ENCODE data around the gene MED15.

The MED15 gene

GRCh38 chr22:20550851-20551744 is 43.7 kb downstream of the MED15 start:
- TF ChIP-seq POLR2A (IDR thresholded peaks at IDR 0.05; ENCODE audit: low read depth, low read length): no peak
- TF ChIP-seq SPI1 (IDR thresholded peaks at IDR 0.05; ENCODE audit: low read depth, low read length): 0 out of 2 replicates have a peak, but pooled peaks have one; percentile 4
- no peak for DNase-seq (ENCODE audit: insufficient read length, low spot score)
- FAIRE-seq: no peak

GRCh38 chr22:20551805-20552442 is 44.5 kb downstream of the MED15 start:
- TF ChIP-seq TAF1 (IDR thresholded peaks at IDR 0.05; ENCODE audit: low read depth, low read length): no peak
- TF ChIP-seq POLR2A (IDR thresholded peaks at IDR 0.05; ENCODE audit: low read depth, low read length): no peak
- no peak for TF ChIP-seq SPI1 (IDR thresholded peaks at IDR 0.05; ENCODE audit: low read depth, low read length)
- TF ChIP-seq POU2F2 (IDR thresholded peaks at IDR 0.05; ENCODE audit: low read depth, low read length): no peak
- TF ChIP-seq PAX5 (IDR thresholded peaks at IDR 0.05; ENCODE audit: insufficient read depth, low read length, severe bottlenecking): no peak
- TF ChIP-seq POLR2AphosphoS5 (IDR thresholded peaks at IDR 0.05; ENCODE audit: low read depth, low read length): no peak
- DNase-seq (ENCODE audit: insufficient read length, low spot score) (no peak), FAIRE-seq (no peak)

- TF ChIP-seq POLR2A (IDR thresholded peaks at IDR 0.05; ENCODE audit: low read depth, low read length) (no peak), POLR2AphosphoS5 (IDR thresholded peaks at IDR 0.05; ENCODE audit: low read depth, low read length) (no peak), TAF1 (IDR thresholded peaks at IDR 0.05; ENCODE audit: low read depth, low read length) (no peak), POU2F2 (IDR thresholded peaks at IDR 0.05; ENCODE audit: low read depth, low read length) (no peak), SPI1 (IDR thresholded peaks at IDR 0.05; ENCODE audit: low read depth, low read length) (no peak), PAX5 (IDR thresholded peaks at IDR 0.05; ENCODE audit: insufficient read depth, low read length, severe bottlenecking) (no peak)
- FAIRE-seq (no peak), DNase-seq (ENCODE audit: insufficient read length, low spot score) (no peak)
Observed at GRCh38 chr22:20552443-20553401, 45.3 kb downstream of the MED15 start.

- no peak for FAIRE-seq
- TF ChIP-seq POU2F2 (IDR thresholded peaks at IDR 0.05; ENCODE audit: low read depth, low read length) (no peak), POLR2AphosphoS5 (IDR thresholded peaks at IDR 0.05; ENCODE audit: low read depth, low read length) (no peak), TAF1 (IDR thresholded peaks at IDR 0.05; ENCODE audit: low read depth, low read length) (no peak), POLR2A (IDR thresholded peaks at IDR 0.05; ENCODE audit: low read depth, low read length) (no peak), SPI1 (IDR thresholded peaks at IDR 0.05; ENCODE audit: low read depth, low read length) (no peak), PAX5 (IDR thresholded peaks at IDR 0.05; ENCODE audit: insufficient read depth, low read length, severe bottlenecking) (no peak)
- DNase-seq (ENCODE audit: insufficient read length, low spot score): no peak
Observed at GRCh38 chr22:20553947-20554741, 46.7 kb downstream of the MED15 start.

DNA sequence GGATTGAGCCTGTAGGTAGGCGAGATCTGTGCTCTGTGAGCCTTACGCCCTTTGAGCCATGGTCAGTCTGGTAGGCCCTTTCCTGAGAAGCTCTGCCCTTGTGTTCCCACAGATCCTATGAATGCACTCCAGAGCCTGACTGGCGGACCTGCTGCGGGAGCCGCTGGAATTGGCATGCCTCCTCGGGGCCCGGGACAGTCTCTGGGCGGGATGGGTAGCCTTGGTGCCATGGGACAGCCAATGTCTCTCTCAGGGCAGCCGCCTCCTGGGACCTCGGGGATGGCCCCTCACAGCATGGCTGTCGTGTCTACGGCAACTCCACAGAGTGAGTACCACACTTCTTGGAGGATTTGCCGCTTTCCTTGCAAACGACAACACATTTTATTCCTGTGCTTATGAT is 47.4 kb downstream of the MED15 start:
- no peak for DNase-seq (ENCODE audit: insufficient read length, low spot score)
- FAIRE-seq: no peak
- TF ChIP-seq PAX5 (IDR thresholded peaks at IDR 0.05; ENCODE audit: insufficient read depth, low read length, severe bottlenecking) (no peak), TAF1 (IDR thresholded peaks at IDR 0.05; ENCODE audit: low read depth, low read length) (no peak), POU2F2 (IDR thresholded peaks at IDR 0.05; ENCODE audit: low read depth, low read length) (no peak), POLR2AphosphoS5 (IDR thresholded peaks at IDR 0.05; ENCODE audit: low read depth, low read length) (no peak), POLR2A (IDR thresholded peaks at IDR 0.05; ENCODE audit: low read depth, low read length) (no peak)

DNA sequence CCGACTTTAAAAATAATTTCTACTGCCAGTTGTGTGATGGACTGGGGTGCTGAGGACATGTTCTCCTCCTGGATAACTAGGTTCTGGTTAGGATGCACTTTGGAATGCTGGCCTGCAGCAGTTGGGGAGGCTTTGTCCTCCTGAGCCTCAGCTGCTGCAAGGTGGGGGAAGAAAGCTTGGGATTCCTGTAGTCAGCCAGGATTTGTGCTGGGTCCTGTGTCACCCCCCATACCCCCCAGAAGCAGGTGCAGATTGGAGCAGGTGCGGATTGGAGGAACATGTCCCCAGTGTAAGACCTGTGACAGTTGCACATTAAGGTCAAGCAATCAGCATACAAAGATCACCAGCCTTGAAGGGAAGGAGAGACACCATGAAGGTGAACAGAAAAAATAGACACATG is 51.1 kb downstream of the MED15 start:
- DNase-seq (ENCODE audit: insufficient read length, low spot score) (no peak), FAIRE-seq (no peak)
- TF ChIP-seq POLR2AphosphoS5 (IDR thresholded peaks at IDR 0.05; ENCODE audit: low read depth, low read length): no peak
- no peak for TF ChIP-seq POLR2A (IDR thresholded peaks at IDR 0.05; ENCODE audit: low read depth, low read length)
- TF ChIP-seq TAF1 (IDR thresholded peaks at IDR 0.05; ENCODE audit: low read depth, low read length): no peak
- no peak for TF ChIP-seq SPI1 (IDR thresholded peaks at IDR 0.05; ENCODE audit: low read depth, low read length)
- TF ChIP-seq POU2F2 (IDR thresholded peaks at IDR 0.05; ENCODE audit: low read depth, low read length): no peak
- TF ChIP-seq PAX5 (IDR thresholded peaks at IDR 0.05; ENCODE audit: insufficient read depth, low read length, severe bottlenecking): no peak

GRCh38 chr22:20559174-20559760 is 51.9 kb downstream of the MED15 start:
- TF ChIP-seq POU2F2 (IDR thresholded peaks at IDR 0.05; ENCODE audit: low read depth, low read length) (no peak), POLR2AphosphoS5 (IDR thresholded peaks at IDR 0.05; ENCODE audit: low read depth, low read length) (no peak), TAF1 (IDR thresholded peaks at IDR 0.05; ENCODE audit: low read depth, low read length) (no peak), POLR2A (IDR thresholded peaks at IDR 0.05; ENCODE audit: low read depth, low read length) (no peak), PAX5 (IDR thresholded peaks at IDR 0.05; ENCODE audit: insufficient read depth, low read length, severe bottlenecking) (no peak), SPI1 (IDR thresholded peaks at IDR 0.05; ENCODE audit: low read depth, low read length) (no peak)
- no peak for FAIRE-seq
- DNase-seq (ENCODE audit: insufficient read length, low spot score): no peak

- FAIRE-seq: no peak
- no peak for DNase-seq (ENCODE audit: insufficient read length, low spot score)
Observed at GRCh38 chr22:20560716-20561115, 53.3 kb downstream of the MED15 start.

More at GRCh38 chr22:20560716-20561115, 53.3 kb downstream of the MED15 start:
- TF ChIP-seq TAF1 (IDR thresholded peaks at IDR 0.05; ENCODE audit: low read depth, low read length): no peak
- no peak for TF ChIP-seq POLR2A (IDR thresholded peaks at IDR 0.05; ENCODE audit: low read depth, low read length)
- TF ChIP-seq POU2F2 (IDR thresholded peaks at IDR 0.05; ENCODE audit: low read depth, low read length): no peak
- no peak for TF ChIP-seq POLR2AphosphoS5 (IDR thresholded peaks at IDR 0.05; ENCODE audit: low read depth, low read length)
- no peak for TF ChIP-seq PAX5 (IDR thresholded peaks at IDR 0.05; ENCODE audit: insufficient read depth, low read length, severe bottlenecking)
- TF ChIP-seq SPI1 (IDR thresholded peaks at IDR 0.05; ENCODE audit: low read depth, low read length): no peak
